ENCODE data around the gene IFT88. TPM values are rescaled to one million over a fixed set of nuclear protein-coding genes. Genes with fewer than 3 reads are reported as not detected.

IFT88 gene
- total and polyA plus RNA-seq, 2 of the 4 experiments (the other 2 are of a cell fraction): 5.5 to 8.6 TPM

GRCh38 chr13:20566468-20566897 is 474 bp upstream of the IFT88 start:
- H3K9me3 ChIP-seq (ENCODE audit: control insufficient read depth, insufficient read depth, low read length): peaks cover 8% of the 10 kb centered on the region
- ATAC-seq (ENCODE audit: low read depth) (peak; percentile 64), DNase-seq (peak; percentile 85)
- peak overlapping the region; percentile 57; the same call in 1 of the 2 replicates for H2AK5ac ChIP-seq (ENCODE audit: low read depth, low read length)
- peak overlapping the region; percentile 74 for H3K14ac ChIP-seq (replicated peaks; ENCODE audit: low read depth, low read length)
- H4K5ac ChIP-seq (ENCODE audit: low read depth, low read length): peak overlapping the region; percentile 80
- peak overlapping the region; percentile 87 for H2BK120ac ChIP-seq (ENCODE audit: low read depth, low read length)
- H3K27ac ChIP-seq (ENCODE audit: insufficient read depth, low read length): peak overlapping the region; percentile 98
- peak overlapping the region; percentile 66; the same call in 1 of the 3 replicates for H2BK15ac ChIP-seq (ENCODE audit: low read depth, low read length)
- peak overlapping the region; percentile 95 for H2AFZ ChIP-seq (replicated peaks; ENCODE audit: low read length, poor library complexity)
- WGBS, 2 experiments (ENCODE audit: extremely low coverage in 2 of 2, insufficient read length in 1 of 2): 0% methylated on average over 7 of the region's 21 CpGs; no CpG with 5 or more reads in 1 of the 2 experiments
- H2BK5ac ChIP-seq (ENCODE audit: low read depth, low read length, poor library complexity, severe bottlenecking): peak overlapping the region; percentile 97
- intact Hi-C loops (cut with micrococcal nuclease): no loop called here
- H3K56ac ChIP-seq (ENCODE audit: extremely low read depth, insufficient read depth, low read length): peak overlapping the region; percentile 89
- H3K23ac ChIP-seq (ENCODE audit: low read depth, low read length): peak overlapping the region; percentile 94
- peak overlapping the region; percentile 84 for H2AK9ac ChIP-seq (replicated peaks; ENCODE audit: low read depth, low read length, poor library complexity)
- POLR2A ChIA-PET (ENCODE audit: unreplicated experiment): interaction anchor here (0.6 to 1.0 kb wide), 2 partner anchors 131 to 306 kb away, joined by 3 read pairs; no protein-coding TSS in a partner anchor
- BruUV-seq (replicated peaks): no TSS peak
- H3K9me1 ChIP-seq (ENCODE audit: insufficient read depth, low read length): no peaks in the 10 kb centered on the region
- peak overlapping the region; percentile 65; the same call in 1 of the 2 replicates for H2BK20ac ChIP-seq (ENCODE audit: low read depth, low read length)
- H3K27me3 ChIP-seq (ENCODE audit: control insufficient read depth, insufficient read depth, low read length): no peaks in the 10 kb centered on the region
- H3K9ac ChIP-seq (ENCODE audit: low read depth, low read length): peak overlapping the region; percentile 67
- in situ Hi-C loops (cut with MboI; ENCODE audit: low sequenced_read_pairs): no loop called here
- dilution Hi-C loops (cut with HindIII; ENCODE audit: low sequenced_read_pairs, unreplicated experiment): no loop called here
- peaks cover 8 to 18% of the 10 kb centered on the region in 2 experiments; a peak in 3 of 4 replicates for H3K79me1 ChIP-seq (ENCODE audit: low read depth in 1 of 2, low read length in 2 of 2)
- CTCF ChIA-PET: interaction anchor here (0.6 kb wide), 2 partner anchors 356 to 756 kb away, joined by 3 to 6 read pairs; no protein-coding TSS in a partner anchor
- H3K36me3 ChIP-seq (ENCODE audit: control insufficient read depth, insufficient read depth, low read length): no peaks in the 10 kb centered on the region
- H3K4me1 ChIP-seq (ENCODE audit: control insufficient read depth, insufficient read depth, low read length): no peaks in the 10 kb centered on the region
- peak overlapping the region; percentile 79 for H3K4me2 ChIP-seq (ENCODE audit: low read depth, low read length)
- H4K91ac ChIP-seq (ENCODE audit: insufficient read depth, low read depth, low read length): peak overlapping the region; percentile 91
- no peaks in the 10 kb centered on the region for H4K20me1 ChIP-seq (ENCODE audit: insufficient read depth, low read length)
- H3K4me3 ChIP-seq (ENCODE audit: insufficient read depth, low read depth, low read length): peak overlapping the region; percentile 96
- peak overlapping the region; percentile 87 for H3K18ac ChIP-seq (ENCODE audit: low read depth, low read length)
- H3K4ac ChIP-seq (ENCODE audit: low read depth, low read length): peak overlapping the region; percentile 93
- H4K8ac ChIP-seq (ENCODE audit: low read depth in 2 of 2, low read length in 2 of 2): peak overlapping the region; percentile 74 to 83
- TF ChIP-seq FOS (IDR thresholded peaks at IDR 0.05; ENCODE audit: low read depth, low read length): 0 out of 2 replicates have a peak, but pooled peaks have one; percentile 3
- TF ChIP-seq MAFK (IDR thresholded peaks at IDR 0.05; ENCODE audit: low read depth, low read length): 0 out of 2 replicates have a peak, but pooled peaks have one; percentile 4
- peak; percentile 88 for TF ChIP-seq NFE2L2 (IDR thresholded peaks at IDR 0.05; ENCODE audit: low read depth, low read length)
- no peak for TF ChIP-seq SMC3 (IDR thresholded peaks at IDR 0.05; ENCODE audit: low read depth, low read length)
- TF ChIP-seq BHLHE40 (IDR thresholded peaks at IDR 0.05; ENCODE audit: low read depth, low read length): peak; percentile 87
- TF ChIP-seq RFX5 (IDR thresholded peaks at IDR 0.05; ENCODE audit: low read depth, low read length): no peak
- no peak for TF ChIP-seq MAZ (IDR thresholded peaks at IDR 0.05; ENCODE audit: borderline replicate concordance, low read depth, low read length)
- TF ChIP-seq ELK1 (IDR thresholded peaks at IDR 0.05; ENCODE audit: borderline replicate concordance, low read depth, low read length): no peak
- TF ChIP-seq RCOR1 (IDR thresholded peaks at IDR 0.05; ENCODE audit: insufficient replicate concordance, low read length): peak; percentile 67

All from IMR-90 (cell line).